GM12891 (cell line): ENCODE results near the gene CPED1.

Experiments used
- POLR2A ChIP-seq: IDR thresholded peaks from 2 replicates; pipeline ENCODE4 v1.6.1; 2011; ENCODE audit warnings: low read depth, low read length, control low read depth
- POLR2AphosphoS5 ChIP-seq: IDR thresholded peaks from 2 replicates; pipeline ENCODE4 v1.6.1; 2011; ENCODE audit warnings: low read depth, low read length, control low read depth
- TAF1 ChIP-seq: IDR thresholded peaks from 2 replicates; pipeline ENCODE4 v1.6.1; 2011; ENCODE audit warnings: low read depth, low read length, control low read depth

DNA sequence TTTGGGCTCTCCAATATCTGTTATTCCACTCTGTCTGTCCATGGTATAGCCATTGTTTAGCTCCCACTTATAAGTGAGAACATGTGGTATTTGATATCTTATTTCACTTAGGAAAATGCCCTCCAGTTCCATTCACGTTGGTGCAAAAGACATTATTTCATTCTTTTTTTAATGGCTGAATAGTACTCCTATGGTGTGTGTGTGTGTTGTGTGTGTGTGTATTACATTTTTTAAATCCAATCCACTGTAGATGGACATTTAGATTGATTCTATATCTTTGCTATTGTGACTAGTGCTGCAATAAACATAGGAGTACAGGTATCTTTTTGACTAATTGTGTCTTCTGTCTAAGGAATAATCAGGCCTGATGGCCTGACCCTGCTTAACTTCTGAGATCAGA is 7.4 kb upstream of the CPED1 start:
- TF ChIP-seq POLR2A = no peak
- no peak for TF ChIP-seq TAF1
- TF ChIP-seq POLR2AphosphoS5 = no peak
